KBM-7 (cell line): ENCODE results near the gene SSBP3.

ENCODE experiments used
- DNase-seq: peaks from one replicate; pipeline ENCODE4 v3.0.0-alpha.2; 2015
- in situ Hi-C: fragments of 300-500 bp; cut with MboI; formaldehyde crosslinking; loops from 2 replicates; pipeline ENCODE4 v1.14.3; 2020; ENCODE audit warnings: low sequenced_read_pairs, low pct_unique_long_range_greater_than_20kb, mixed read lengths

Gene SSBP3

DNA sequence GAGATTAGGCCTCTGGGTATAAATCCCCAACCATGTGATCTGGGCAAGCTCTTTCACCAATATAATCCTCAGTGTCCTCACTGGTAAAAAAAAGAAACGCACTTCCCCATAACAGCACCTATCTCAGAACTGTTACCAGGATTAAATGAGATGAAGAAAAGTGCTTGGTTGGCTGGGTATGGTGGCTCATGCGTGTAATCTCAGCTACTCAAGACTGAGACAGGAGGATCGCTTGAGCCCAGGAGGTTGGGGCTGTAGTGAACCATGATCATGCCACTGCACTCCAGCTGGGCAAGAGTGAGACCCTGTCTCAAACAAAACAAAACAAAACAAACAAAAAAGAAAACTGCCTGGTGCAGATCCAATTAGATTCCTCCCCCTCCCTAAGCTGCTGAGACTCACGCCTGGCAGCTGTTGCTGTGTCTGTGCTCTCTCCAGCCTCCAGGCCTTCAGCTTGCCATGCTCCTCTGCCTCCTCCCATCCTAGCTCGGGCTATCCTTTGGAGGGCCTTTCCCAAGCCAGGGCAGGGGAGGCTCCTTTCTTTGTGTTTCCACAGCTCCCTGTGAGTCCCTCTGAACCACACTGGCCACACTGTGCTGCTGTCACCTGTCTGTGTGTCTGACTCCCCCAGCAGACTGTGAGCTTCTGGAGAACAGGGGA lies 225.4 kb downstream of the SSBP3 start:
- DNase-seq: no peak
- in situ Hi-C loops: no loop called here

DNA sequence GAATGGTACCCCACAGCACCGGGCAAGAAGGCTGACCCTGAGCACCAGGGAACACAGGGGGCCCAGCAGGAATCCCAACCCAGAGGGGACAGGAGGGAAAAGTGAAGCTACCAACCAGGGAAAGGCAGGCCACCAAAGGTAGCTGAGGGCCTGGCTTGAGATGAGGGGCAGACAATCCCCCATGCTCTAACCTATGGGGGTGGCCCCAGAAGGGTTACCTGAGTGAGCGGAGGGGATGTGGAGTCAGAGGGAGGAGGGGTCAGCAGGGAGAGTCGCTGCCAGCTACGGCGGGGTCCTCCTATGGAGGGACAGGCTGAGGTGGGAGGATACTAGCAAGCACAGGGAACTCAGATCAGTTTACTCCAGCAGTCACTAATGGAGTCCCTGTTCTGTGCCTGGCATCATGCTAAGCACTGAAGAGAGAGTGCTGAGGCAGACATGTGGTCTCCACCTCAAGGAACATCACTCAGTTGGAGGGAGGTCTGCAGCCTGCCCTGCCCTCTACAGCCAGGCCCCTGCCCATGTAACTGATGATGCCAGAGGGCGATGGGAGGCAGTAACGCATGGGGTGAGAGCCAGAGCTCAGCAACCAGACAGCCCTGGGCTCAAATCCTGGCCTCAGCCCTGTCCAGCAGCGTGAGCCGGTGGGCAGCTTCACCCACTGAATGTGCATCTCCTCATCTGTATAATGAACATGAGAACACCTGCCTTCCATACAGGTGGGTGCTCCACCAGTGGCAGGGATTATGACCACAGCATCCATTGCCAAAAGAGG lies 227.7 kb downstream of the SSBP3 start:
- in situ Hi-C loops: no loop called here
- DNase-seq: no peak

DNA sequence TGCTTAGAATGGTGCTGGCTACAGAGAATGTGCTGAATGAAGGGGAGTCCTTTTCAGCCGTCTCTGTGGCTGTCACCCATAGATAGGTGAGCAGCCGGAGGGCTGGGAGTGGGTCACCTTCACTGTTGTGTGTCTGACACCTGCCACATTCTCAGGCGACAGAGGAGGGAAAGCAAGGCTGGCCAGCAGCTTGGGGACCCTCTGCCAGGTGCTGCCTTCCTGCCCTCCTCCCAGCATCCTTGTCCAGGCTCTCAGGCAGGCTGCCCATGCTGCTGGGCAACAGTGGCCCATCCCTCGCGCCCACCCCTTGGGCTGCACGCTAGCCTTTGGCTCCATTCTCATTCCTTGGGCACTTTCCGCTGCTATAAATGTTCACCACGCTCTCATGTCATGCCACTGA lies 228.5 kb downstream of the SSBP3 start:
- in situ Hi-C loops: no loop called here
- no peak for DNase-seq

DNA sequence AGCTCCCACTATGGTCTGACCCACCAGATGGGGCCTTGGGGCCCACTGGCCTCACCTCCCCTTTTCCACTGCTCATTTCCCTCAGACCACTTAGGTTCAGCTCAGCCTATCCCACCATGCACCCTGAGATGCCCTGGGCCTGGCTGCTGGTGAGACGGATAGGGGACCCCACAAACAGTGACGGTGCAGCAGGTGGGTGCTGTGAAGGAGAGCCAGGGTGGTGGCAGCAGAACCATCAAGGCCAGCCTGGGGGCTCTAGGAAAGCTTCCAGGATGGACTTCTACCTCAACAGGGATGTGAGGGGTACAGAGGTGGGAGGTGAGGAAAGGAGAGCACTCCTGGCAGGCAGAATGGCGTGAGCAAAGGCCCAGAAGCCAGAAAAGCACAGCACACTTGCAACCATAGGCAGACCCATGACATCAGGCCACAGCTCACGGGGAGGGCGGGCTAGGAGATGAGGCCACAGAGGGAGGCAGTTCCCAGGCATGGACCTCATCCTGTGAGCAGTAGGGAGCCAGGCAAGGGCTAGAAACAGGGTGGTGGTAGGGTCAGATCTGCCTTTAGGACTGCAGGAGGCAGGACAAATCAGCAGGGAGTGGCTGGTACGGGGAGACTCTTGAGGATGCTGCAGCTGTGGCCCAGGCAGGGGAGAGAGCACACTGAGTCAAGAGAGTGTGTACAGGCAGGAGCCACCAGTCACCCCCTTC lies 229.4 kb downstream of the SSBP3 start:
- in situ Hi-C loops: no loop called here
- no peak for DNase-seq
